ENCODE data around the gene SLC43A1. TPM values are rescaled to one million over a fixed set of nuclear protein-coding genes. Genes with fewer than 3 reads are reported as not detected.

The SLC43A1 gene
- polyA plus RNA-seq, 1 donor = 16.0 TPM

- no peak for DNase-seq
- no CpG with 5 or more reads among the region's 3 CpGs for WGBS (ENCODE audit: insufficient coverage, low lambda C conversion rate)
- Histone ChIP-seq H3K27me3 (ENCODE audit: control insufficient read depth, insufficient read depth, low read length) (peaks cover 44% of the 10 kb centered on the region), H3K4me1 (ENCODE audit: control insufficient read depth, insufficient read depth, low read length) (peaks cover 5% of the 10 kb centered on the region), H3K4me3 (ENCODE audit: low read length) (no peak overlapping the region), H3K27ac (ENCODE audit: low read length) (no peak overlapping the region), H3K36me3 (ENCODE audit: control insufficient read depth, insufficient read depth, low read length) (no peaks in the 10 kb centered on the region), H3K9me3 (ENCODE audit: control insufficient read depth, low read depth, low read length) (no peaks in the 10 kb centered on the region)
These were observed 44.0 kb downstream of the SLC43A1 start for GRCh38 chr11:57471496-57471895.

- Histone ChIP-seq H3K9me3 (ENCODE audit: control insufficient read depth, low read depth, low read length) (peaks cover 2% of the 10 kb centered on the region), H3K27ac (ENCODE audit: low read length) (no peak overlapping the region), H3K4me1 (ENCODE audit: control insufficient read depth, insufficient read depth, low read length) (no peaks in the 10 kb centered on the region), H3K4me3 (ENCODE audit: low read length) (no peak overlapping the region), H3K36me3 (ENCODE audit: control insufficient read depth, insufficient read depth, low read length) (no peaks in the 10 kb centered on the region), H3K27me3 (ENCODE audit: control insufficient read depth, insufficient read depth, low read length) (peaks cover 34% of the 10 kb centered on the region)
- WGBS (ENCODE audit: insufficient coverage, low lambda C conversion rate) = 60% methylated on average over 1 of the region's 5 CpGs
- no peak for DNase-seq
These were observed 46.2 kb downstream of the SLC43A1 start for GRCh38 chr11:57469268-57469667.

DNA sequence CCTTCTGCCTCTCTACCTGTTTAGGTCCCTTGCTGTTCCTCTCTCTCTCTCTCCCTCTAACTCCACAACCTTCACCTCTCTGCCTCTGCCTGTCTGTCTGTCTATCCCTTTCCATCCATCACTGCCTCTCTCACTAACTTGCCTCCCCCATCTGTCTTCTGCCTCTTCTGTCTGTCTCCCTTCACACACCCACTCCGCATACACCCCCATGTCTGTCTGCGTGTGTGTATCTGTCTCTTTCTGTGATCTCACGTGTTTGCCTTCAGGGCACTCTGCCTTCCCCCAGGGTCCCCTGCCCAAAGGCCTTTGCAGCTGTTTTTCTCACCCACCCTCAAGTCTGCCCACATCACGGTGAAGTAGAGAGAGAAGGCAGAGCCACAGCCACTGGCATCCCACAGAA, 47.2 kb downstream of the SLC43A1 start:
- no peaks in the 10 kb centered on the region for H3K36me3 ChIP-seq (ENCODE audit: control insufficient read depth, insufficient read depth, low read length)
- DNase-seq = no peak
- WGBS (ENCODE audit: insufficient coverage, low lambda C conversion rate) = 100% methylated on average over 1 of the region's 4 CpGs
- H3K27ac ChIP-seq (ENCODE audit: low read length) = no peak overlapping the region
- H3K4me3 ChIP-seq (ENCODE audit: low read length) = no peak overlapping the region
- peaks cover 38% of the 10 kb centered on the region for H3K27me3 ChIP-seq (ENCODE audit: control insufficient read depth, insufficient read depth, low read length)
- H3K4me1 ChIP-seq (ENCODE audit: control insufficient read depth, insufficient read depth, low read length) = no peaks in the 10 kb centered on the region
- H3K9me3 ChIP-seq (ENCODE audit: control insufficient read depth, low read depth, low read length) = peaks cover 2% of the 10 kb centered on the region

DNA sequence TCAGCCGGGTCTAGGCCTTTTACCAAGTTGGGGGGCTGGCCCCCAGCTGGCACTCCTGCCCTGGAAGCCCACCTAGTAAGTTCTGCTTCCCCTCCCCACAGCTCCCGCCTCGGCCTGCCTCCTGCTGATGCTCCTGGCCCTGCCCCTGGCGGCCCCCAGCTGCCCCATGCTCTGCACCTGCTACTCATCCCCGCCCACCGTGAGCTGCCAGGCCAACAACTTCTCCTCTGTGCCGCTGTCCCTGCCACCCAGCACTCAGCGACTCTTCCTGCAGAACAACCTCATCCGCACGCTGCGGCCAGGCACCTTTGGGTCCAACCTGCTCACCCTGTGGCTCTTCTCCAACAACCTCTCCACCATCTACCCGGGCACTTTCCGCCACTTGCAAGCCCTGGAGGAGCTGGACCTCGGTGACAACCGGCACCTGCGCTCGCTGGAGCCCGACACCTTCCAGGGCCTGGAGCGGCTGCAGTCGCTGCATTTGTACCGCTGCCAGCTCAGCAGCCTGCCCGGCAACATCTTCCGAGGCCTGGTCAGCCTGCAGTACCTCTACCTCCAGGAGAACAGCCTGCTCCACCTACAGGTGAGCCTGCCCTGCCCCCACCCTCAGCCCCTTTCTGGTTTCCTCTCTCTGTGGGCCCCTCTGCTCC, 47.9 kb downstream of the SLC43A1 start:
- H3K36me3 ChIP-seq (ENCODE audit: control insufficient read depth, insufficient read depth, low read length) = no peaks in the 10 kb centered on the region
- peaks cover 2% of the 10 kb centered on the region for H3K9me3 ChIP-seq (ENCODE audit: control insufficient read depth, low read depth, low read length)
- DNase-seq = no peak
- H3K4me3 ChIP-seq (ENCODE audit: low read length) = no peak overlapping the region
- no peak overlapping the region for H3K27ac ChIP-seq (ENCODE audit: low read length)
- H3K4me1 ChIP-seq (ENCODE audit: control insufficient read depth, insufficient read depth, low read length) = no peaks in the 10 kb centered on the region
- no CpG with 5 or more reads among the region's 23 CpGs for WGBS (ENCODE audit: insufficient coverage, low lambda C conversion rate)
- H3K27me3 ChIP-seq (ENCODE audit: control insufficient read depth, insufficient read depth, low read length) = peaks cover 44% of the 10 kb centered on the region

DNA sequence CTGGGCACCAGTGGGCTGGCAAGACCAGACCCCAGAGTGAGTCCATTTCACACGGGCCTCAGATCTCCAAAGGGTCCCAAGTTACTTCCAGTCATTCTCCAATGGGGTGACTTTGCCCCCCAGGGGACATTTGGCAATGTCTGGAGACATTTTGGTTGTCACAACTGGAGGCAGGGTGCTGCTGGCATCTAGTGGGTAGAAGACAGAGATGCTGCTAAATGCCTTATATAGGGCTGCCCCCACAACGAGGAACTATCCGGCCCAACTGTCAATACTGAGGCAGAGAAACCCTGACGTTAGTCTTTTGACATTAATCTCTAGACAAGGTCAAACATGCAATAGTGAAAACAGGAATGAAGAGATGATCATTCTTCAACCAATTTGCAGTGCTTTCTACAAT, 48.8 kb downstream of the SLC43A1 start:
- Histone ChIP-seq H3K4me3 (ENCODE audit: low read length) (no peak overlapping the region), H3K27me3 (ENCODE audit: control insufficient read depth, insufficient read depth, low read length) (peaks cover 54% of the 10 kb centered on the region), H3K36me3 (ENCODE audit: control insufficient read depth, insufficient read depth, low read length) (no peaks in the 10 kb centered on the region), H3K4me1 (ENCODE audit: control insufficient read depth, insufficient read depth, low read length) (no peaks in the 10 kb centered on the region), H3K9me3 (ENCODE audit: control insufficient read depth, low read depth, low read length) (peaks cover 2% of the 10 kb centered on the region), H3K27ac (ENCODE audit: low read length) (no peak overlapping the region)
- WGBS (ENCODE audit: insufficient coverage, low lambda C conversion rate) = no CpG with 5 or more reads among the region's 4 CpGs
- DNase-seq = no peak

- DNase-seq = no peak
- Histone ChIP-seq H3K4me1 (ENCODE audit: control insufficient read depth, insufficient read depth, low read length) (peaks cover 4% of the 10 kb centered on the region), H3K27ac (ENCODE audit: low read length) (no peak overlapping the region), H3K4me3 (ENCODE audit: low read length) (no peak overlapping the region), H3K9me3 (ENCODE audit: control insufficient read depth, low read depth, low read length) (peaks cover 2% of the 10 kb centered on the region), H3K27me3 (ENCODE audit: control insufficient read depth, insufficient read depth, low read length) (peaks cover 72% of the 10 kb centered on the region), H3K36me3 (ENCODE audit: control insufficient read depth, insufficient read depth, low read length) (no peaks in the 10 kb centered on the region)
- WGBS (ENCODE audit: insufficient coverage, low lambda C conversion rate) = no CpG with 5 or more reads among the region's 30 CpGs
These were observed 50.8 kb downstream of the SLC43A1 start for GRCh38 chr11:57464539-57465181.

DNA sequence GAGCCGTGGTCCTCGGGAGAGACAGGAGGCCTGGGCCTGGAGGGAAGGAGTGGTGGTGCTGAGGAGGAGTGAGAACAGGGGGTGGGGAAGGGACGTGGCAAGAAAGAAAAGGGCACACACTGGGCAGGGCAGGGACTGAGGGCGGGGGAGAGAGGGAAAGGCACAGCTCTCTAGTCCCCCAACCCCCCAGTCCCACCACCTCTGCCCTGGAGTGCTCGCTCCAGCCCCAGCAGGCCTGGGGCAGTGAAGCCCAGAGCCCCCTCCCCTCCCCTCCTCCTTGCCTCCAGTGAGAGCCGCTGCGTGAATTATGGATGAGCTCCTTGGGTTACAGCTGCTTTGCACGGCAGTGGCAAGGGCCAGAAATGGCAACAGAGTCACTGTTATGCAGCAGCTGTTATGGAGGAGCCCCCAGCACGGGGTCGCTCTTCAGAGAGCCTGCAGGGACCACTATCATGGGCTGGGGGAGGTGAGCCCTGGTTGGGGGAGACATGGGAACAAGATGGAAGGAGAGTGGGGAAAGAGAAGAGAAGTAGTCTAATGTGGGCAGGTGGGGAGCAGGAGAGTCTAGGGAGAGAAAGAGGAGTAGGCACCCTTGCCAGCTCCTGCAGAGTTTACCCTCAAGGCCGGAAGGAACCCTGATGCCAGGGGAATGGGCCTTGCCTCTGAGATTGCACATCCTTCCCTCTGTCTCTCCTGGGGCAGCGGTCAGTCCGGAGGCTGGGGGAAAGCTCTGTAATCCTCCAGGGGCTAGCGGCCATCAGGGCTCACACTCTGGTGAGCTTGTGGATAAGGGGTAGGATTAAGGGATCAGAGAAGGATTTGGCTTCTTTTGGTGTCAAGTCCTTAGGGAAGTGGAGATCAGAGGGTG, 51.6 kb downstream of the SLC43A1 start:
- H3K4me1 ChIP-seq (ENCODE audit: control insufficient read depth, insufficient read depth, low read length) = peaks cover 8% of the 10 kb centered on the region
- no peak overlapping the region for H3K27ac ChIP-seq (ENCODE audit: low read length)
- no peaks in the 10 kb centered on the region for H3K36me3 ChIP-seq (ENCODE audit: control insufficient read depth, insufficient read depth, low read length)
- DNase-seq = no peak
- peaks cover 5% of the 10 kb centered on the region for H3K9me3 ChIP-seq (ENCODE audit: control insufficient read depth, low read depth, low read length)
- no CpG with 5 or more reads among the region's 14 CpGs for WGBS (ENCODE audit: insufficient coverage, low lambda C conversion rate)
- H3K27me3 ChIP-seq (ENCODE audit: control insufficient read depth, insufficient read depth, low read length) = peaks cover 77% of the 10 kb centered on the region
- H3K4me3 ChIP-seq (ENCODE audit: low read length) = no peak overlapping the region

- Histone ChIP-seq H3K9me3 (ENCODE audit: control insufficient read depth, low read depth, low read length) (peaks cover 11% of the 10 kb centered on the region), H3K36me3 (ENCODE audit: control insufficient read depth, insufficient read depth, low read length) (no peaks in the 10 kb centered on the region), H3K27me3 (ENCODE audit: control insufficient read depth, insufficient read depth, low read length) (peaks cover 81% of the 10 kb centered on the region), H3K4me3 (ENCODE audit: low read length) (no peak overlapping the region), H3K4me1 (ENCODE audit: control insufficient read depth, insufficient read depth, low read length) (peaks cover 14% of the 10 kb centered on the region), H3K27ac (ENCODE audit: low read length) (no peak overlapping the region)
- WGBS (ENCODE audit: insufficient coverage, low lambda C conversion rate) = no CpG with 5 or more reads among the region's 3 CpGs
- DNase-seq = no peak
These were observed 52.9 kb downstream of the SLC43A1 start for GRCh38 chr11:57462597-57462996.

DNA sequence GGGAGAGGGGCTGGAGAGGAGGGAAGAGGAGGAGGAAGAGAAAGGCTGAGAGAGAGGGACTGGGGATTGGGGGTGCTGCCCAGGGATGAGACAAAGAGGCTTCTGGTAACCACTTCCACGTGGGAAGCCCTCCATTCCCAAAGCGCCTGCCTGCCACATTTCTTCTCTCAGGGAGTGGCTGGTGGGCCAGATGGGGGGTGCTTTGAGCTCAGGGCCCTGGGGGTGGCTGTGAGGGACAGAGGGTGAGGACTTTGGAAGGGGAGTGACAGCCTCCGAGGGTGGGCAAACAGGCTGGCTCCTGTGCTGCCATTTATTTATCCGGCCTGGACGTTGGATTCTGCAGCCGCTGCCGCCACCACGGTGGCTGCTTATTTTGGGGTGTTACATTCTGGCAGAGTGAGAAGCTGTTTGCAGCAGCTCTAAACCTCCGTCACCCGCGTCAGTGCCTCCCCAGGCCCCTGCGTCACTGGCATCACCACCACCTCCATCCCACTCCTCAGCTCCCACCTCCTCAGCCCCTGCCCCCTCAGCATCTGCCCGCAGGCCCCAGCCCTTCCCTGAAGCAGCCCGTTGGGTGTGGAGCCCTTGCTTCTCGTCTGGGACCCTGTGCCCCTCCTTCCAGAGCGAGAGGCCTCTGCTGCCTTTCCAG, 53.5 kb downstream of the SLC43A1 start:
- Histone ChIP-seq H3K36me3 (ENCODE audit: control insufficient read depth, insufficient read depth, low read length) (no peaks in the 10 kb centered on the region), H3K27ac (ENCODE audit: low read length) (no peak overlapping the region), H3K9me3 (ENCODE audit: control insufficient read depth, low read depth, low read length) (peaks cover 11% of the 10 kb centered on the region), H3K4me3 (ENCODE audit: low read length) (no peak overlapping the region), H3K4me1 (ENCODE audit: control insufficient read depth, insufficient read depth, low read length) (peaks cover 17% of the 10 kb centered on the region), H3K27me3 (ENCODE audit: control insufficient read depth, insufficient read depth, low read length) (peaks cover 81% of the 10 kb centered on the region)
- DNase-seq = no peak
- WGBS (ENCODE audit: insufficient coverage, low lambda C conversion rate) = no CpG with 5 or more reads among the region's 16 CpGs
